NCI-H187 (cell line): ENCODE data around the gene GMPPA.

Experiments used
- DNase-seq, 2 experiments: peaks; one replicate each; lab custom pipeline; 2025; lab: John Stamatoyannopoulos, UW

The GMPPA gene

GRCh38 chr2:219506802-219507526 lies 8.3 kb downstream of the GMPPA start:
- no peak for DNase-seq

DNA sequence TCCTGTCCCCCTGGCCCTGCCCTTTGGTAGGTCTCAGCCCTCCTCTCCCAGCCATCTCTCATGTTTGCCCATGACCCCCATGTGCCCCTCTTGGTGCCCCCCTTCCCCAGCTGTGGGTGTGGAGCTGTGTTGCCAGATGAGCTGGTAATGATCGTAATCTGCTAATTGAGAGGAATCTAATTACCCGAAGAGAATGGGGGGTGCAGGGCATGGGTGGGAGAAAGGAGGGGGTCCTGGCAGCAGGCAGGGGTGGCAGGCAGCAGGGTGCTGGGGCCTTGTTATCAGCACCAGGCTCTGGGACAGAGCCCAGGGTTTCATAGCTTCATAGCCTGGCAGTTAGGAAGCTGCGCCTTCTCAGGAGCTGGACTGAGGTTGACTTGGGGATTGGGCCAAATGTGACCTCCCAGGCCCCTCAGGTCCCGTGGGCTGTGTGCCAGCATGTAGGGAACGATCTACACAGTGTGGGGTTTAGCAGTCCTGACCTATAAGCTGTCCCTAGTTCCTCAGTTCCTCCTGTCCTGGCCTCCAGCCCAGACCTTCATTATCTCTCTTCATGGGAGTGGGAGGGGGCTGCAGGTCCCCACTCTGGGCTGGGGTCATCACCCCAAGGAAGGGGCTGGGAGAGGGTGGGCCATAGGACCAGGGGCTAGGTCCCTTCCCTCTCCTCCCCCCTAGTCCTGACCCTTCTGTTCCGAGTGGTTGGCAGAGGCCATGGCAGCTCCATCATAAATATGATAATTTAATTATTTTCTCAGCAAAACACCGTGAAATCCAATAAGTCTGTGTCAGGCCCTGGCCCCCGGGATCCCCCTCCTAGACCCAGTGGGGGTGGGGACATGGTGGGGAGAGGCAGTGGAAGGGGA lies 9.1 kb downstream of the GMPPA start:
- DNase-seq = no peak

DNA sequence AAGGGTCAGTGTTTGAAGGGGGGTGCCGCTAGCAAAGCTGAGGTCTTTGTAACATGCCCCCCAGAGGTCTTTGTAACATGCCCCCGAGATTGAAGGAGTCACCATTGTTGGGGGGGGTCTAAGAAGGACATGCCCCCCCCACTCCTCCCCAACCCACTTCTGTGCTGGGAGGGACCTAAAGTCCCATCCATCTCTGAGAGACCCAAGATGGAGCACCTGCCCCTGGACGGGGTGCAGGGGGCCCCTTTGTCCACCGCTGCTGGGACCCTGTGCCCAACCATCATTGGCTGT lies 9.7 kb downstream of the GMPPA start:
- no peak for DNase-seq

DNA sequence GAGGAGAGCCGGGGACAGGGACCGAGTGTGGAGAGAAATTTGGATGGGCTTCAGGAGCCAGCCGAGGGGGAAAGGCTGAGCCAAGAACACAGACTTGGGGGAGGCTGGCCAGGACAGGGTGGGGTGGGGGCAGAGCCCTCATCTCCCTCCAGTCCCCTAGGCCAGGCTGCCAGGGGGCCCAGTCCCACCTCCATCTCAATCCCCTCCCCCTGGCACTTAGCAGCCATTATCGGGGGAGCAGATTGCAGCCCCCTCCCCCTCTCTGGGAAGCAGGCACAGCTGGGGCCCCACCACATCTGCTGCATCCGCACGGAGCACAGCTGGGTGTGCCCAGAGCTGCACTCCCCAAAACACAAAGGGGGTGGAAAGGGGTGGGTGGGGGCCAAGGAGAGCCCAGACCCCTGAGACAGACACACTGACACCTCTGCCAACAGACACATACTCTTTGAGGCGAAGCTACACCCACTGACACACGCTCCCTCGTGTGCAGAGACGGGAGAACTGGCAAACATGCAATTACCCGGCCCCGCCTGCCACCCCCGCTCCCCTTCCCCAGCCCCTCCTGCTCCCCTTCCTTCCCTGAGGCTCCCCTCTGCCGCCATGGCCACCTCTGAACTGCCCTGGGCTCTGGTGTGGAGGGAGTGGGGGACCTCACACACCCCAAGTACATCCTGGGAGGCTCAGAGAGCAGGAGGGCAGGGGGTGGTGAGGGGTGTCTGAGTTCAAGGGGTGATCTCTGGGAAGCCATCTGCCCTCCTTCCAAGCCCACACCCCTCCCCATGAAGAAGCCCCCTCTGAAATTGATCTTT lies 10.5 kb downstream of the GMPPA start:
- no peak for DNase-seq

DNA sequence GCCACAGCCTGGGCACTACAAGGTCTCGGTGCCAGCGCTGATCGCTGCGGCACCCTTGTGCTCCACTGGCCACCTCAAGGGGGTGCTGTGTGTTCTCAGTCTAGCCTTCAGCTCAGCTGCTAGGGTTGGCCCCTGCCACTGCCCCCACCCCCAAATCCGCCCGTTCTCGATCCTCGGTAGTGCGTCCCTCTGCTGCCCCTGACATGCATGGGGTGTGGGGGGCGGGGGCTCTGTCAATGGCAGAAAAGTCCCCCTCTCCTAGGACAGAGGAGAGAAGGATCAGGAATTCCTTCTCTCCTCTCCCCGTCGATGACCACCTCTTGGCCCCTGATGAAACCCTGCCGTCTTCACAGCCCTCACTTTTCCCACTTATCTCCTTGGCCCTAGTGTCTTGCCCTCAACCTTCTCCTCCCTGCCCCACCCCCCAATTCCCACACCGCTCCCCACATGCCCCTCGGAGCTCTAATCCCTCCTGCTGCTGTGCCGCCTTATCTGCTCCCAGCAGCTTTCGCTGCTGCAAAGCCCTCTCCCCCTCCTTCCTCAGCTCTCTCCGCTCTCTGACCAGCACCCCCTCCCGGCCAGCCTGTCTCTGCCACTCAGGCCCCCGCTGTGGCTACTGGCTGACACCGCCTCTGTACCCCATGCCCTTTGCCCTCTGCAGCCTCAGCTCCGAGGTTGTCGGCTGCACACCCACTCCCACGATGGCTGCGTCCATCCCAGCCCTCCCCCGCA lies 11.3 kb downstream of the GMPPA start:
- DNase-seq = no peak

DNA sequence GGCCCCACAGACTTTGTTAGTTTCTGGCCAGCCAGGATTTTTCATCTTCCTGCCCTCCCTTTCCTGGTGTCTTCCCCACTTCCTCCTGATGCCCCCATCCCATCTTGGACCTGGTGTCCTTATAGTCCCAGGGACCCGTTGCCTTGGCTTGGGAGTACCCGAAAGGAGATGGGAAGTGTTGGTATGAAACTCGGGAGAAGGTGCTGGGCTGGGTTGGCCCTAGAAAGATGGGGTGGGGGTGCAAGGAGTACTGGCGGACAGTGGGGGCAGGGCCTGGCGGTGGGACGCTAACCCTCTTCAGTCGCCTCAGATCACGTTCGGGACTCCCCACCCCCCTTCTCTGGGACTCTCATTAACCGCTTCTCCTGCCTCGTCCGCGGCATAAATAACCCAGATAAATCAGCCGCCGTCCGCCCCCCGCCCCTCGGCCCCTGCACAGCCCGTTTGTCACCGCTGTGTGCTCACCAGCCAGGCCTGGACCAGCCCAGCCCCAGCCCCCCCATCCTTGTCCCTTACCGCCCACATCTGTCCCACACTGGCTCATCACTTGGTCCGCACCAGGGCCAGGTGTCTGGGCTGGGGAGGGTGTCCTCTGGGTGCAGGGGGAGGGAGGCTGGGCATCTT lies 11.9 kb downstream of the GMPPA start:
- no peak for DNase-seq

DNA sequence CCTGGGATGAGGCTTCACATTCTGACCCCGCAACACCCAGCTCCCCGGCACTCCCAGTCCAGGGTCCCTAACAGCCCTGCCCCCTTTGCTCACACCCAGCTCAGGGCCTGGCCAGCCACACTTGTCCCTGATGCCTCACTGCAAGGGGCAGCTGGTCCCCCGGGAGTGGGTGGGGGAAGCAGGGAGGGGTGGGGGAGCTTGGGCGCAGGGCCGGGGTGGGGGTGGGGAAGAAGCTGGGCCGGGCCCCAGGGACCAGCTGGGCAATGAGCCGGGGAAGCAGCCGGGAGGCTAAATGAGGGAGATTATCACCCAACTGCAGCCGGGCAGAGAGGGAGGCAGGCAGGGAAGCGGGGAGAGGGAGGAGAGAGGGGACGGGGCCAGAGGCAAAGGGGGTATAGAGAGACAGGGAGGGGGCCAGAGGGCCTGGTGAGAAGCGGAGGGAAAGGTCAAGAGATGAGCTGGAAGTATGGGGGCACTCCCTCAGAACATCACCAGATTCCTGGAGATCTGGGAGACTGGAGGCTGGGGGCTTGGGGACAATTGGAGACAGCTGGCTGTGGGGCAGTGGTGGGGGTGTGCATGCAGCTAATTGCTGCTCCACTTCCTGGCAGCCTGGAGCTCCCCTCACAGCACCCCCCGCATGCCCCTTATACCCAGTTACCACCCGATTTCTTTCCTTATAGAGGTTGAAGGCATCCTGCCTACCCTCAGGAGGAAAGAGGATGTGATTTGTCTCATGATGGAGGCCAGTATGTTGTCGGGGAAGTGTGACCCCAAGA lies 13.0 kb downstream of the GMPPA start:
- no peak for DNase-seq

DNA sequence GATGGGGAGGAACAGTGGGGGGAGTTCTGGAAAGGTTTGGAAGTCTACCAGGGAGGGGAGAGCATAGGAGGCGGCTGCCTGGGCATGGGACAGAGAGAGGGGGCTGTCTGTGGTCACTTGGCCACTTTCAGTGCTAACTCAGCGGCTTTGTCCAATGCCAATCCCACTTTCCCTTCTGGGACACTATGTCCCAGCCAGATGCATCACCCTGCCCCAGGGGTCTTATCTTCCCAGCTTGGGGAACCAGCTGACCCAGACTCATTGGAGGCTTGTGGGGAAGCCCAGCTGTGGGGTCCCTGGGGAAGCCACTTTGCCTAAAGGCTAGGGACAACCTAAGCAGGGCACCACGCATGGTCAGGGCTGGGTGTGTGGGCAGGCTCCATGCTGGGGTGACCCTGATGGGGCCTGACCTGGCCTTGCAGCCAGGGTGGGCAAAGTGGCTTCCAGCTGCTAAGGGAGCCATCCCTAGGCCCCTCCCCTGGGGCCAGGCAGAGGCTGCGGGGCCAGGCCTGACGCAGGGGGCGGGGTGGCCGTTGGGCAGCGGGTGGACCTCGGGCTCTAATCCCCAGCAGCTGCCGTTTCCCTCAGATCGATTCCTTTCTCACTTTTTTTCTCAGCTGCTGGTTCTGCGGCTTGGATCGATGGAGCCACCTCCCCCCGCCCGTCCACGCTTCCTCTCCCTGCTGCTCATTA lies 14.0 kb downstream of the GMPPA start:
- DNase-seq = no peak

GRCh38 chr2:219513787-219514186 lies 15.1 kb downstream of the GMPPA start:
- no peak for DNase-seq

- DNase-seq = no peak
Measured at GRCh38 chr2:219514196-219514761, 15.6 kb downstream of the GMPPA start, which contains the start of gene ASIC4. ASIC4 (plus strand) TSS chr2:219514482; CDS start chr2:219514725, 243 bp downstream.

DNA sequence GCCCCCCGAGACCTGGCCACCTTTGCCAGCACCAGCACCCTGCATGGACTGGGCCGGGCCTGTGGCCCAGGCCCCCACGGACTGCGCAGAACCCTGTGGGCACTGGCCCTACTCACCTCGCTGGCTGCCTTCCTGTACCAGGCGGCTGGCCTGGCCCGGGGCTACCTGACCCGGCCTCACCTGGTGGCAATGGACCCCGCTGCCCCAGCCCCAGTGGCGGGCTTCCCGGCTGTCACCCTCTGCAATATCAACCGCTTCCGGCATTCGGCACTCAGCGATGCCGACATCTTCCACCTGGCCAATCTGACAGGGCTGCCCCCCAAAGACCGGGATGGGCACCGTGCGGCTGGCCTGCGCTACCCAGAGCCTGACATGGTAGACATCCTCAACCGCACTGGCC lies 16.1 kb downstream of the GMPPA start:
- no peak for DNase-seq

DNA sequence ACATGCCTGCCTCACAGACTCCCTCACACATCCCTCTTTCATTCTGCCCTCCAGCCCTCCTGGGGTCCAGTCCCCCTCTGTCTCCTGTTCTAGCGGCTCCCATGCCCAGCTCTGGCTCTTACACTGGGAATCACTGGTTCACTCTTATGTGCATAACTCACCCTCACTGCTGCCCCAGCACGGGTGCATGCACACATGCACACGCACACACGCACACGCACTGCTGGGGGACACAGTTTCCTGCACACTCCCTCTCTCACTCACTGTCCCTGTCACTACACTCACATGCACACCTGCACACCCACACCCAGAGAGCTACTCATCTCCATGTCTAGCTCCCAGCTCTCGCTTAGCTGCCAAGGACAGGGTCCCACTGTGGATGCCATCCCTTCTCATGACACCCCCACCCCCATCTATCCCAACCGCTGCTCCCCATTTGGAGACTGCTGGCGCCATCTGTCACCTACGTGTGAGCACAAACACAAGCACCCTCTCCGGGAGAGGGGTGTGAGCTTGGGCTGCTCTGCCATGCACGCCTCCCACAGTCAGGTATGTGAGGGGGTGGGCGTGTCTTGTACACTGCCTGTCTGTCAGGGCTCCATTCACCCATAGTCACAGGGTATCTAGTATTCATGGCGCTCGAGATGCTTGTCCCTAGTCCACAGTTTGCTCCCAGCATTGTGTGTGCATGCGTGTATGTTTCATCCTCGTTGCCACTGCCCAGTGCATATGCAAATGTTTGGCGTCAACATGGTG lies 17.4 kb downstream of the GMPPA start:
- DNase-seq = no peak

- no peak for DNase-seq
Measured at GRCh38 chr2:219516888-219517287, 18.2 kb downstream of the GMPPA start.

GRCh38 chr2:219517954-219518778 lies 19.5 kb downstream of the GMPPA start:
- no peak for DNase-seq

DNA sequence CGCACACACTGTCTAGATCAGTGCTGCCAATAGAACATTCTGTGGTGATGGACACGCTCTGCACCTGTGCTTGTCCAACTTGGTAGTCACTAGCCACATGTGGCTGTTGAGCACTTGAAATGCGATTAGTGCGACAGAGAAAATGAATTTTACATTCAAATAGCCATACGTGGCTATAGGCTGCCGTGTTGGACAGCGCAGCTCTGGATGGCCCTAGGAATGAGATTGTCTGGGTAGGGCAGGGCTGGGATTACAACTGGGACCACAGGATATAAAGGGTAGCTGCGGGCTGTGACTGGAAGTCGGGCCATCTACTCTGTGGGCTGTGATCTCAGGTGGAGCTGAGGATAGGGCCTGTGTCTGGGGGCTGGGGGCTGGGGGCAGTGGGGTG lies 20.8 kb downstream of the GMPPA start:
- no peak for DNase-seq

DNA sequence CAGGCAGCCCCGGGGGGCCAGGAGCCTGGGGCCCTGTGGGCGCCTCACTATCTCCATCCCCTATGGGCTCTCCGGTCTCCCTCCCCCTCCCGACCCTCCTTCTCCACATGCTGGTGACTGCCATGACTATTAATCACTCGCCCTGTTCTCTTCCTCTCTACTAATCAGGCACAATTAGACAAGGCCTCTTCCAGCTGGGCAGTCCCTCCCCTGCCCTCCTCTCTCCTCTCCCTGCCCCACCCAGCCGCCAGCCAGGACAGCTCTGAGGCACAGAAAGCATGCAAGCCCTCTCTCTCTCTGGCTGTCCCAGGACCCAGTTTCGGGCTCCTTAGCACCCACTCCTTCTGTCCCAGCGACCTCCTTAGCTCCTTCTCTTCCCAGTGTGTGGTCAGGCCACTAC lies 21.4 kb downstream of the GMPPA start:
- DNase-seq = no peak

- DNase-seq = no peak
Measured at GRCh38 chr2:219521066-219521880, 22.6 kb downstream of the GMPPA start.
